GM19397 (cell line): ENCODE data around the gene DHRSX.

Experiments
- ATAC-seq: cut with Tn5 transposase; IDR thresholded peaks from one replicate; pipeline ENCODE4 v1.9.1; 2021; ENCODE audit warnings: mild to moderate bottlenecking, moderate library complexity; ENCODE audit not compliant: unreplicated experiment

Gene DHRSX

DNA sequence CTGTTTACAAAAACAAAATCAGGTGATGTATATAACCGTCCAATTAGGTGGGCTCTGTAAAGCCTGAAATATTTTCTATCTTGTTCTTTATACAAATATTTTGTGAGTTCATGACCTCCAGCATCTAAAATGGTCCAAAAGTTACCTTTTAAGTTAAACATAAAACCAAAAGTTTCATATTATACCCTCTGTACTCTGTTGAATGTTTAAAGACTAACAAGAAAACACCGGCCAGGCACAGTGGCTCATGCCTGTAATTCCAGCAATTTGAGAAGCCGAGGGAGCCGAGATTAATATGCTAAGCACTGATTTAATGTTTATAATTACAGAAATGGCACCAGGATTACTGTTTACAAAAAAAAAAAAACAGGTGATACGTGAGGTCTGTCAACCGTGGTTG lies 328.4 kb downstream of the DHRSX start:
- no peak for ATAC-seq
